HepG2 (cell line): ENCODE results near the gene IFT80. TPM values are rescaled to one million over a fixed set of nuclear protein-coding genes. Genes with fewer than 3 reads are reported as not detected.

Experiments
- CREB1 ChIP-seq, 2 experiments: fragments of 450-650 bp in 1 of 2; IDR thresholded peaks; 2 replicates each; pipeline ENCODE4 v1.6.1; 2016 to 2017; ENCODE audit warnings: control low read depth in 1 of 2, mild to moderate bottlenecking in 1 of 2, missing compliant biosample characterization in 1 of 2, missing genetic modification characterization in 1 of 2
- DNMT1 ChIP-seq: sonication (generic); formaldehyde crosslinking; IDR thresholded peaks from 2 replicates; pipeline ENCODE4 v1.5.1; 2020; ENCODE audit warnings: mild to moderate bottlenecking, missing genetic modification reagents
- ERF ChIP-seq: IDR thresholded peaks from 2 replicates; pipeline ENCODE4 v1.6.1; 2018; ENCODE audit warnings: missing biosample characterization, missing genetic modification reagents
- FOXA1 ChIP-seq, 2 experiments: fragments of 450-650 bp in 1 of 2; sonication (generic) in 1 of 2; formaldehyde crosslinking in 1 of 2; IDR thresholded peaks; 2 replicates each; pipeline versions ENCODE4 v1.4.0 to v1.6.1; 2016 to 2020; ENCODE audit warnings: missing genetic modification reagents in 1 of 2
- GATAD1 ChIP-seq: IDR thresholded peaks from 2 replicates; pipeline ENCODE4 v1.6.1; 2016; ENCODE audit warnings: missing genetic modification reagents, missing compliant biosample characterization
- MAFK ChIP-seq, 2 experiments: IDR thresholded peaks in 1 of 2; conservative IDR thresholded peaks in 1 of 2; 2 replicates each; pipeline ENCODE4 v1.6.1; 2011; ENCODE audit warnings: improper control_type of control experiment in 2 of 2, low read length in 2 of 2
- NONO ChIP-seq, 2 experiments: fragments of 450-650 bp in 1 of 2; sonication (generic) in 1 of 2; formaldehyde crosslinking in 1 of 2; IDR thresholded peaks in 1 of 2; conservative IDR thresholded peaks in 1 of 2; 2 replicates each; pipeline versions ENCODE4 v1.6.1 to v1.8.0; 2017 to 2022; ENCODE audit warnings: mild to moderate bottlenecking in 1 of 2, missing genetic modification reagents in 1 of 2, moderate library complexity in 1 of 2
- POLR2A ChIP-seq, 2 experiments: IDR thresholded peaks; 2 replicates each; pipeline ENCODE4 v1.6.1; 2011; ENCODE audit warnings: low read depth in 2 of 2, low read length in 2 of 2, mild to moderate bottlenecking in 1 of 2, moderate library complexity in 1 of 2; ENCODE audit not compliant: insufficient read depth in 1 of 2
- SIN3A ChIP-seq: IDR thresholded peaks from 2 replicates; pipeline ENCODE4 v1.6.1; 2011; ENCODE audit warnings: low read depth, mild to moderate bottlenecking, control low read depth, low read length, borderline replicate concordance
- STAT5B ChIP-seq: sonication (generic); formaldehyde crosslinking; IDR thresholded peaks from 2 replicates; pipeline ENCODE4 v1.4.0; 2020; ENCODE audit warnings: missing genetic modification reagents
- XBP1 ChIP-seq: sonication (generic); formaldehyde crosslinking; IDR thresholded peaks from 2 replicates; pipeline ENCODE4 v1.5.0; 2020; ENCODE audit warnings: missing genetic modification reagents
- ZBTB38 ChIP-seq: sonication (generic); formaldehyde crosslinking; IDR thresholded peaks from 2 replicates; pipeline ENCODE4 v1.5.1; 2020; ENCODE audit warnings: mild to moderate bottlenecking, missing genetic modification reagents
- ZFP41 ChIP-seq: sonication (generic); formaldehyde crosslinking; IDR thresholded peaks from 2 replicates; pipeline ENCODE4 v1.4.0; 2020; ENCODE audit warnings: mild to moderate bottlenecking, missing genetic modification reagents, borderline replicate concordance
- ZNF138 ChIP-seq: sonication (generic); formaldehyde crosslinking; IDR thresholded peaks from 2 replicates; pipeline ENCODE4 v1.5.0; 2020; ENCODE audit warnings: mild to moderate bottlenecking, low read depth, missing genetic modification reagents
- ZNF205 ChIP-seq: IDR thresholded peaks from 2 replicates; pipeline ENCODE4 v1.6.1; 2018; ENCODE audit warnings: missing biosample characterization, missing genetic modification reagents
- ZNF253 ChIP-seq: sonication (generic); formaldehyde crosslinking; IDR thresholded peaks from 2 replicates; pipeline ENCODE4 v1.8.0; 2022; ENCODE audit warnings: mild to moderate bottlenecking, missing genetic modification reagents, borderline replicate concordance
- ZNF256 ChIP-seq: sonication (generic); formaldehyde crosslinking; conservative IDR thresholded peaks from 2 replicates; pipeline ENCODE4 v1.4.0; 2020; ENCODE audit warnings: missing genetic modification reagents
- ZNF280B ChIP-seq: sonication (generic); formaldehyde crosslinking; IDR thresholded peaks from 2 replicates; pipeline ENCODE4 v1.5.0; 2020; ENCODE audit warnings: missing genetic modification reagents, mild to moderate bottlenecking, borderline replicate concordance
- ZNF367 ChIP-seq: sonication (generic); formaldehyde crosslinking; IDR thresholded peaks from 2 replicates; pipeline ENCODE4 v1.4.0; 2020; ENCODE audit warnings: missing genetic modification reagents, borderline replicate concordance
- ZNF605 ChIP-seq: sonication (generic); formaldehyde crosslinking; IDR thresholded peaks from 2 replicates; pipeline ENCODE4 v1.8.0; 2022; ENCODE audit warnings: mild to moderate bottlenecking, missing genetic modification reagents
- ZNF615 ChIP-seq: sonication (generic); formaldehyde crosslinking; IDR thresholded peaks from 2 replicates; pipeline ENCODE4 v1.5.0; 2020; ENCODE audit warnings: mild to moderate bottlenecking, missing genetic modification reagents, borderline replicate concordance
- ZNF7 ChIP-seq: IDR thresholded peaks from 2 replicates; pipeline ENCODE4 v1.6.1; 2016; ENCODE audit warnings: missing biosample characterization, missing genetic modification reagents
- ZNF784 ChIP-seq: sonication (generic); formaldehyde crosslinking; IDR thresholded peaks from 2 replicates; pipeline ENCODE4 v1.5.1; 2020; ENCODE audit warnings: missing genetic modification reagents, mild to moderate bottlenecking, borderline replicate concordance
- ZSCAN30 ChIP-seq: sonication (generic); formaldehyde crosslinking; IDR thresholded peaks from 2 replicates; pipeline ENCODE4 v1.5.0; 2020; ENCODE audit warnings: mild to moderate bottlenecking, missing genetic modification reagents
- polyA plus RNA-seq, 8 experiments: library from polyadenylated mRNA; depleted of rRNA in 3 of 8; stranded (reverse) in 7 of 8; unstranded in 1 of 8; fragments of >200 nt; fragmentation: Illumina TruSeq in 4 of 8; extraction: Trizol in 4 of 8; gene quantifications; 2 replicates each; pipeline versions ENCODE4 v1.2.1 to v1.2.3, GENCODE V29; 2011 to 2016; ENCODE audit warnings: low read depth in 4 of 8, missing spikeins in 1 of 8, mixed read lengths in 1 of 8; ENCODE audit not compliant: insufficient read depth in 1 of 8
- total RNA-seq, 5 experiments: library from RNA; depleted of rRNA; stranded (reverse); fragments of >200 nt; fragmentation: Illumina TruSeq; extraction: Trizol; gene quantifications; 2 replicates each; pipeline ENCODE4 v1.2.3, GENCODE V29; 2016; ENCODE audit warnings: low read depth in 1 of 5
- TF ChIP-seq, protein P1 (sequence below): IDR thresholded peaks from 2 replicates; pipeline ENCODE4 v1.6.1; 2016; ENCODE audit warnings: missing genetic modification reagents, missing compliant biosample characterization
- TF ChIP-seq, protein P2 (sequence below): IDR thresholded peaks from 2 replicates; pipeline ENCODE4 v1.6.1; 2018; ENCODE audit warnings: missing genetic modification reagents

The IFT80 gene
- total and polyA plus RNA-seq, 2 of the 13 experiments (the other 11 are each of a cell fraction or from before 2014, with no cell fraction given): 11.4 to 15.7 TPM

- no peak for TF ChIP-seq ZNF367 (CRISPR knock-in tag)
- TF ChIP-seq ZNF205 (CRISPR knock-in tag): no peak
- no peak for TF ChIP-seq ZNF605 (CRISPR knock-in tag)
- TF ChIP-seq ZNF615 (CRISPR knock-in tag): no peak
- TF ChIP-seq POLR2A (IDR thresholded peaks at IDR 0.05; ENCODE audit: insufficient read depth in 1 of 2, low read depth in 2 of 2, low read length in 2 of 2): peak; percentile 80 to 92
- TF ChIP-seq MAFK (conservative IDR thresholded peaks at IDR 0.05 in 1 of 2, IDR thresholded peaks at IDR 0.05 in 1 of 2; ENCODE audit: low read length in 2 of 2): no peak
- no peak for TF ChIP-seq ZNF280B
- no peak for TF ChIP-seq ZFP41 (CRISPR knock-in tag)
- TF ChIP-seq ZNF256: 0 out of 2 replicates have a peak, but pooled peaks have one; percentile 18
- TF ChIP-seq ZSCAN30 (CRISPR knock-in tag): no peak
- TF ChIP-seq ZNF253 (CRISPR knock-in tag): no peak
- TF ChIP-seq STAT5B (CRISPR knock-in tag): no peak
- TF ChIP-seq ZNF7 (CRISPR knock-in tag): no peak
- no peak for TF ChIP-seq ZNF784 (CRISPR knock-in tag)
- TF ChIP-seq, protein P1, sequence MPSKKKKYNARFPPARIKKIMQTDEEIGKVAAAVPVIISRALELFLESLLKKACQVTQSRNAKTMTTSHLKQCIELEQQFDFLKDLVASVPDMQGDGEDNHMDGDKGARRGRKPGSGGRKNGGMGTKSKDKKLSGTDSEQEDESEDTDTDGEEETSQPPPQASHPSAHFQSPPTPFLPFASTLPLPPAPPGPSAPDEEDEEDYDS: peak; percentile 64
- peak; percentile 90 for TF ChIP-seq CREB1 (IDR thresholded peaks at IDR 0.05)
- peak; percentile 95 for TF ChIP-seq CREB1 (CRISPR knock-in tag; IDR thresholded peaks at IDR 0.05)
- TF ChIP-seq GATAD1 (CRISPR knock-in tag): peak; percentile 87
- TF ChIP-seq ZNF138: no peak
- no peak for TF ChIP-seq FOXA1 (IDR thresholded peaks at IDR 0.05)
- TF ChIP-seq FOXA1 (CRISPR knock-in tag; IDR thresholded peaks at IDR 0.05): no peak
- TF ChIP-seq, protein P2, sequence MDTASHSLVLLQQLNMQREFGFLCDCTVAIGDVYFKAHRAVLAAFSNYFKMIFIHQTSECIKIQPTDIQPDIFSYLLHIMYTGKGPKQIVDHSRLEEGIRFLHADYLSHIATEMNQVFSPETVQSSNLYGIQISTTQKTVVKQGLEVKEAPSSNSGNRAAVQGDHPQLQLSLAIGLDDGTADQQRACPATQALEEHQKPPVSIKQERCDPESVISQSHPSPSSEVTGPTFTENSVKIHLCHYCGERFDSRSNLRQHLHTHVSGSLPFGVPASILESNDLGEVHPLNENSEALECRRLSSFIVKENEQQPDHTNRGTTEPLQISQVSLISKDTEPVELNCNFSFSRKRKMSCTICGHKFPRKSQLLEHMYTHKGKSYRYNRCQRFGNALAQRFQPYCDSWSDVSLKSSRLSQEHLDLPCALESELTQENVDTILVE (CRISPR knock-in tag): 0 out of 2 replicates have a peak, but pooled peaks have one; percentile 56
- no peak for TF ChIP-seq XBP1
- TF ChIP-seq ZBTB38 (CRISPR knock-in tag): no peak
- TF ChIP-seq ERF (CRISPR knock-in tag): no peak; the same call in 1 of the 2 replicates
- TF ChIP-seq DNMT1 (CRISPR knock-in tag): no peak
- no peak for TF ChIP-seq NONO (IDR thresholded peaks at IDR 0.05)
- TF ChIP-seq NONO (CRISPR knock-in tag; conservative IDR thresholded peaks at IDR 0.05): peak; percentile 23; the same call in 1 of the 2 replicates
- peak; percentile 98 for TF ChIP-seq SIN3A
Measured at GRCh38 chr3:160399125-160400029, at the start of gene IFT80, which contains the start of gene SMC4 (continued).
